GM19463 (cell line): ENCODE results near the gene COL18A1.
"Not testable (repeated sequence)": the region's sequence is repeated elsewhere in the genome, so short reads cannot be mapped to it uniquely, and the experiment has no call there.

Experiments
- ATAC-seq: cut with Tn5 transposase; IDR thresholded peaks from one replicate; pipeline ENCODE4 v1.9.1; 2021; ENCODE audit warnings: mild to moderate bottlenecking, moderate library complexity; ENCODE audit not compliant: unreplicated experiment

Gene COL18A1

GRCh38 chr21:45488931-45489721 is 84.2 kb downstream of the COL18A1 start:
- no peak for ATAC-seq

- no peak for ATAC-seq
These were observed 84.7 kb downstream of the COL18A1 start for GRCh38 chr21:45489722-45489982.

GRCh38 chr21:45490049-45490731 is 85.2 kb downstream of the COL18A1 start:
- ATAC-seq, result no peak

GRCh38 chr21:45491056-45491455 is 86.1 kb downstream of the COL18A1 start:
- no peak for ATAC-seq

GRCh38 chr21:45491623-45492022 is 86.7 kb downstream of the COL18A1 start:
- ATAC-seq, result no peak

- no peak for ATAC-seq
These were observed 87.8 kb downstream of the COL18A1 start for GRCh38 chr21:45492765-45493164.

GRCh38 chr21:45493401-45494001 is 88.5 kb downstream of the COL18A1 start:
- ATAC-seq, result no peak

GRCh38 chr21:45494135-45494850 is 89.3 kb downstream of the COL18A1 start:
- no peak for ATAC-seq

- ATAC-seq, result no peak
These were observed 90.1 kb downstream of the COL18A1 start for GRCh38 chr21:45494851-45495680.

- no peak for ATAC-seq
These were observed 91.4 kb downstream of the COL18A1 start for GRCh38 chr21:45496151-45496967.

GRCh38 chr21:45496968-45497845 is 92.2 kb downstream of the COL18A1 start:
- no peak for ATAC-seq

- ATAC-seq, result no peak
These were observed 93.1 kb downstream of the COL18A1 start for GRCh38 chr21:45497846-45498645.

GRCh38 chr21:45498646-45499000 is 93.7 kb downstream of the COL18A1 start:
- no peak for ATAC-seq

GRCh38 chr21:45499201-45499750 is 94.3 kb downstream of the COL18A1 start:
- ATAC-seq, result no peak

GRCh38 chr21:45499970-45500577 is 95.1 kb downstream of the COL18A1 start:
- ATAC-seq, result no peak

GRCh38 chr21:45501081-45502005 is 96.4 kb downstream of the COL18A1 start:
- not testable (repeated sequence) for ATAC-seq
